Measurements from ENCODE around the gene PTPRB.
"Not testable (repeated sequence)": the region's sequence is repeated elsewhere in the genome, so short reads cannot be mapped to it uniquely, and the experiment has no call there.

The PTPRB gene

GRCh38 chr12:70529647-70530046 is 107.6 kb downstream of the PTPRB start:
- DNase-seq, result no peak

DNA sequence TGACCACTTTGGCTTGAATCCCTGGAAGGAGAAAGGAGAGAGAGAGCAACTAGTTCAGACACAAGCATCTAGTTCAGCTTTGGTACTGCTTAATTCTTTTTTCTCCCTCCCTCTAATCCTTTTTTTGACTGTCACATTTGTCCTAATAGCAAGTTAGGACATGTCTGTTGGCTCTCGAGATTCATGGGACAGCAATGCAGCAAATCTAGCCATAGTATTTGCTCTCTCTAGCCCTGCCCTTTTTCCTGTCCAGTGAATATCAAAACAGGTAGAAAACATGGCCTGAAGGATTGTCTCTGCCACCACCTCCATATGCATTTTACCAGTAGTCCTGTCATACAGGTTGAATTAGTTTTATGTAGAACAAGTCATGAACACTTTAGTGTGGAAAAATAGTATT is 116.4 kb downstream of the PTPRB start:
- DNase-seq, result no peak

GRCh38 chr12:70513426-70513825 is 123.8 kb downstream of the PTPRB start:
- DNase-seq, result no peak

- DNase-seq, result no peak
These were observed 129.1 kb downstream of the PTPRB start for GRCh38 chr12:70508178-70508577.

DNA sequence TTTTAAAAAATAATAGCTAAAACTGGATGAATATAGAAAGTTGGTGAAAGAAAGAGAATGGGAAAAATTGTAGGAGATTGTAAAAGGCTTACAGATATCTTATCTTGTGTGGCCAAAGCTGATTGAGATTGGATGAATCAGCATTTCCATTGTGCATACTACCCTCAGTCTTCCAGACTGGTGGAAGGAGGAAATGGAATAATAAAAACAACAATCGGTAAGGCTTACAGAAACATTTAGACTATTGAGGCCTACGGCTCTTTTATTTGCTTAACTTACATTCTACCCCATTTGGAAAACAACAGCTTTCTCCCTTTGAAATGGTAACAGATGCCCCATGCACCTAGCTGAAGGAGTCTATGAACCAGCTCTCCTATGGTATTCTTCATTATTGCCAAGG is 129.8 kb downstream of the PTPRB start:
- DNase-seq, result no peak

DNA sequence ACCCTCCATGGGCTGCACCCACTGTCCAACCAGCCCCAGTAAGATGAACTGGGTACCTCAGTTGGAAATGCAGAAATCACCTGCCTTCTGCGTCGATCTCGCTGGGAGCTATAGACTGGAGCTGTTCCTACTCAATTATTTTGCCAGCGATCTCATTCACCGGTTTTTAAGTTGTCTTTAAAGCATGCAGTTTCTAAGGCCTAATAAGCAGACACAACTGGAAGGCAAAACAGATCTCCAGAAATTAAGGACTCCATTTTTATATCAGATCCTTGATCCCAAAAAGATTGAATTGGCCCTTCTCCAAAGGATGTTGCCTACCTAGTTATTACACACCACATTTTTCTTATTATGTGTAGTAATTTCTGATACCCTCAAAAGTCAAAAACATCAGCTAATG is 139.7 kb downstream of the PTPRB start:
- no peak for DNase-seq

DNA sequence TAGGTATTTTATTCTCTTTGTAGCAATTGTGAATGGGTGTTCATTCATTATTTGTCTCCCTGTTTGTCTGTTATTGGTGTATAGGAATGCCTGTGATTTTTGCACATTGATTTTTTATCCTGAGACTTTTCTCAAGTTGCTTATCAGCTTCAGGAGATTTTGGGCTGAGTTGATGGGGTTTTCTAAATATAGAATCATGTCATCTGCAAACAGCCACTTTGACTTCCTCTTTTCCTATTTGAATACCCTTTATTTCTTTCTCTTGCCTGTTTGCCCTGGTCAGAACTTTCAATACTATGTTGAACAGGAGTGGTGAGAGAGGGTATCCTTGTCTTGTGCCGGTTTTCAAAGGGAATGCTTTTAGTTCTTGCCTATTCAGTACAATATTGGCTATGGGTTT is 144.3 kb downstream of the PTPRB start:
- not testable (repeated sequence) for DNase-seq

DNA sequence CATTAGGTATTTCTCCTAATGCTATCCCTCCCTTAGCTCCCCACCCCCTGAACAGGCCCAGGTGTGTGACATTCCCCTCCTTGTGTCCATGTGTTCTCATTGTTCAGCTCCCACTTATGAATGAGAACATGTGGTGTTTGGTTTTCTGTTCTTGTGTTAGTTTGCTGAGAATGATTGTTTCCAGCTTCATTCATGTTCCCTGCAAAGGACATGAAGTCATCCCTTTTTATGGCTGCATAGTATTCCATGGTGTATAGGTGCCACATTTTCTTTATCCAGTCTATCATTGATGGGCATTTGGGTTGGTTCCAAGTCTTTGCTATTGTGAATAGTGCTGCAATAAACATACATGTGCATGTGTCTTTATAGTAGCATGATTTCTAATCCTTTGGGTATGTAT is 146.3 kb downstream of the PTPRB start:
- DNase-seq, result not testable (repeated sequence)

DNA sequence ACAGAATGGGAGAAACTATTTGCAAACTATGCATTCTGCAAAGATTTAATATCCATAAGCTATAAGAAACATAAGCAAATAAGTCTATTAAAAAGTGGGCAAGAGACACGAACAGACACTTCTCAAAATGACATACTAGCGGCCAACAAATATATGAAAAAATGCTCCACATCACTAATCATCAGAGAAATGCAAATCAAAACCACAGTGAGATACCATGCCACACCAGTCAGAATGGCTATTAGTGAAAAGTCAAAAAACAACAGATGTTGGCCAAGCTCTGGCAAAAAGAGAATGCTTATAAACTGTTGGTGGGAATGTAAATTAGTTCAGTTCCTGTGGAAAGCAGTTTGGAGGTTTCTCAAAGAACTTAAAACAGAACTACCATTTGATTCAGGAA is 149.8 kb downstream of the PTPRB start:
- DNase-seq, result no peak

DNA sequence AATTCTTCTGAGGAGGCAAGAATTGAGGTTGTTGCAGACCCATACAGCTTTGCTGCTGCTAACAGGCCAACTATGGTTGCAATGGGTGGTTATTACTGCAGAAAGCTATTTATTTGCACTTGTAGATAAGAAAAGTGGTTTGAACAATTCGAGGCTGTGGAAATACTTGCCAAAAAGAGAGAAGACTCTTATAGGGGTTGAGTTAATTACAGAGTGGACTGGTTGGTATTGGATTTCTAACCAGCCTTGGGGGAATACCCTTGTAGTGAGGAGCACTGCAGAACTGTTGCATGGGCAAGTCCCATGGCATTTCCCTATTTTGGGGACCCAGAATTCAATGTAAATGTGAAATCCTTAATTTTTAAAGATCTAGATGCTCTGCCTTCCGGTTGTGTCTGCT is 150.6 kb downstream of the PTPRB start:
- DNase-seq, result no peak

DNA sequence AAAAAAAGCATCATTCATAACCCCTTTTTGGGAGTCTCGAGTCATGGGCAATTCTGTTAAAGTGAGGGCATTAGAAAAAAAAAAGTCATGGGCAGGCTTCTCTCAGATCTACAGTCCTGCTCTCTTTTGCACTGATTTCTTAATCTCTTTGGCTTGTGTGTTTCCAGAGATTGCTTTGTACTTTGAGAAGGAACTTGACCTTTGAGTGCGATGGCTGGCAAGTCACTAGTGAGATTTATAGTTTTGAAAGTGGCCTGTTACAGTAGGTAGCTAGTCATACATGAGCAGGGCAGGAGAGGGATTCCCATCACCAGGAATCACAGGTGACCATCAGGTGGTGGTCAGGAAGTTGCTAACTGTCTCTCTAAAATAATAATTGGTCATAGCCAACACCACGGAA is 151.5 kb downstream of the PTPRB start:
- DNase-seq, result no peak

DNA sequence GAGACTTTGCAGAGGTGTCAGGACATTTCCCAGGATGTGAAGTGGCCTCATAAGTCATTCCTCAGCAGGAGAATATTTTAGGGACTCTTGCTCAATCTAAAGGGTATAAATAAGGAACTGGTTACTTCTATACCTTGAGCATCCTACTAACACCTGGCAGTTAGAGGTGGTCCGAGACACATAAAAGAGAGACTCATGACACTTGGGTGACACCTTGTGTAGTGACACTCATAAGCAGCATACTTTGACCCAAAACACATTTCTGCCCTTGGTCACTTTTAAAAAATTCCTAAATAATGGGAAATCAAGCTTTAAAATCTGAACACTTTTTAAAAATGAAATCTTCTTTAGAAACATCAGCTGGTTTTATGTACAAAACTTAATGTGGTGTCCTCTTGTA is 152.8 kb downstream of the PTPRB start:
- no peak for DNase-seq

- no peak for DNase-seq
These were observed 154.5 kb downstream of the PTPRB start for GRCh38 chr12:70482764-70483163.

DNA sequence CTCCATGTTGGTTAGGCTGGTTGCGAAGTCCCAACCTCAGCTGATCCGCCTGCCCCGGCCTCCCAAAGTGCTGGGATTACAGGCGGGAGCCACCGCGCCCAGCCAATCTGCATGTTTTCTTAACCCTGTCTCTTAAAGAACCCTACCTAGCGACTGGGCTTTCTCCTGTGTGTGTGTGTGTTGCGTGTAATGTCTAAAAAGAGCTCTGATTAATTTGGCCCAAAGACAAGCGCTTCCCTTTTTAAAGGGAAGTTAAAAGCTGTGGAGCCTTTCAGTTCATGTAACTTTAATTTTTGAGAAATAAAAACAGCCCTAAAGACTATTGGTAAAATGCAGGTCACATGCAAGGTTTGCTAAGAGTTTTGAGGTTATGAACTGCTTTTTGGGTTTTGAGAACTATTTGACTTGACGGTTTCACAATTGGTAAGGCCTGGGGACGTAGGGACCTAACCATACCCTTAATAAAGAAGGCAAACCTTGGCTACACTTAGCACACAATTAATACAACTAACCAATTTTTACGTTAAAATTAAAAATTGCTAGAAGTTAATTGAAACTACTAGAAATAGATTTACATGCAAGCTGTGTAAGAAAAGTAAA is 167.9 kb downstream of the PTPRB start:
- DNase-seq, result no peak

- DNase-seq, result no peak
These were observed 168.5 kb downstream of the PTPRB start for GRCh38 chr12:70468741-70469140.

DNA sequence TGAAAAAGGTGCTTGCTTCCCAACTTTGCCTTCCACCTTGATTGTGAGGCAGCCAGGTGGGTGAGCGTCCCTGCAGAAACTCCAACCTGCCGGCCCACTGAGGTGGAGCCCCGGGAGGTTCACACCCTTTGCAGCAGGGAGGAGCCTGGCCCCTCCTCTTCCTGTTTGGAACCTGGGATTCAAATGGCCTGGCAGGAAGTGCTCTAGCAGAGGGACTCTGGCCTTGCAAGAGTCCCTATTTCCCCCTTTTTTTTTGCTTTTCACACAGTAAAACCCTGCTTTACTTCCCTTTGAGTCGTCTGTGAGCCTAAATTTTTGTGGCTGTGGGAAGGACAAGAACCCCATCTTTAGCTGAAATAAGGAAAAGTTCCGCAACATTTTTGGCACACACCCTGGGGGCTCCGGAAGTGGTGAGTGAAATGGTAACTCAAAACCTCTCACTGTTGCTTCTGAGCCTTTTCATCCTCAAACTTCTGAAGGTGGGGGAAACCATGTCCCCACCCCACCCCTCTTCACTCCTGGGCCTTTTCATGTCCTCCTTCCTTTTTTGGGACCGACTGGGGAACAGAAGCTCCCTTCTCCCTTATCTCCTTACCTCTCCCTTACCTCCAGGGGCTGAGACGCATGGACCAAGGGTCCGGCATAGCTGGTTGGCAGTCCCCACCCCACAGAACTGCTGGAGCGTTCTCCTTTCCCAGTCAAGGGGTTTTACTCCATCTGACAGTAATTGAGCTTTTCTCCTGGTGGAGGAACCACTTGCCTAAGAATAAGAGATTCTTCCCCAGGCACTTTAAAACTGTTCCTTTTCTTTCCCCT is 169.1 kb downstream of the PTPRB start:
- DNase-seq, result no peak

- DNase-seq, result no peak
These were observed 169.8 kb downstream of the PTPRB start for GRCh38 chr12:70467476-70467875.

GRCh38 chr12:70466753-70467152 is 170.5 kb downstream of the PTPRB start:
- no peak for DNase-seq

All from NCI-H1105 (cell line).